ENCODE data around the gene B3GAT1.

B3GAT1 gene

GRCh38 chr11:134392953-134393615, 19.0 kb downstream of the B3GAT1 start:
- no peak for DNase-seq (ENCODE audit: low read depth in 2 of 2, low spot score in 1 of 2)

GRCh38 chr11:134391656-134392055, 20.4 kb downstream of the B3GAT1 start:
- no peak for DNase-seq (ENCODE audit: low read depth in 2 of 2, low spot score in 1 of 2)

- no peak for DNase-seq (ENCODE audit: low read depth in 2 of 2, low spot score in 1 of 2)
Observed at GRCh38 chr11:134390706-134391569, 21.1 kb downstream of the B3GAT1 start.

GRCh38 chr11:134389464-134390180, 22.4 kb downstream of the B3GAT1 start:
- DNase-seq (ENCODE audit: low read depth in 2 of 2, low spot score in 1 of 2): no peak

- DNase-seq (ENCODE audit: low read depth in 2 of 2, low spot score in 1 of 2): no peak
Observed at GRCh38 chr11:134388590-134388989, 23.5 kb downstream of the B3GAT1 start.

GRCh38 chr11:134387501-134387900, 24.5 kb downstream of the B3GAT1 start:
- no peak for DNase-seq (ENCODE audit: low read depth in 2 of 2, low spot score in 1 of 2)

GRCh38 chr11:134386945-134387344, 25.1 kb downstream of the B3GAT1 start:
- DNase-seq (ENCODE audit: low read depth in 2 of 2, low spot score in 1 of 2): no peak

GRCh38 chr11:134385774-134386565, 26.1 kb downstream of the B3GAT1 start:
- no peak for DNase-seq (ENCODE audit: low read depth in 2 of 2, low spot score in 1 of 2)

- DNase-seq (ENCODE audit: low read depth in 2 of 2, low spot score in 1 of 2): no peak
Observed at GRCh38 chr11:134385171-134385570, 26.9 kb downstream of the B3GAT1 start.

- DNase-seq (ENCODE audit: low read depth in 2 of 2, low spot score in 1 of 2): no peak
Observed at GRCh38 chr11:134384406-134384805, 27.6 kb downstream of the B3GAT1 start.

GRCh38 chr11:134383576-134384221, 28.3 kb downstream of the B3GAT1 start:
- no peak for DNase-seq (ENCODE audit: low read depth in 2 of 2, low spot score in 1 of 2)

GRCh38 chr11:134382830-134383229, 29.2 kb downstream of the B3GAT1 start:
- no peak for DNase-seq (ENCODE audit: low read depth in 2 of 2, low spot score in 1 of 2)

- DNase-seq (ENCODE audit: low read depth in 2 of 2, low spot score in 1 of 2): no peak
Observed at GRCh38 chr11:134382257-134382656, 29.8 kb downstream of the B3GAT1 start.

- no peak for DNase-seq (ENCODE audit: low read depth in 2 of 2, low spot score in 1 of 2)
Observed at GRCh38 chr11:134380785-134381184, 31.3 kb downstream of the B3GAT1 start.

- no peak for DNase-seq (ENCODE audit: low read depth in 2 of 2, low spot score in 1 of 2)
Observed at GRCh38 chr11:134380229-134380628, 31.8 kb downstream of the B3GAT1 start.

GRCh38 chr11:134379241-134379640, 32.8 kb downstream of the B3GAT1 start:
- no peak for DNase-seq (ENCODE audit: low read depth in 2 of 2, low spot score in 1 of 2)

GRCh38 chr11:134377876-134378275, 34.2 kb downstream of the B3GAT1 start:
- DNase-seq (ENCODE audit: low read depth in 2 of 2, low spot score in 1 of 2): no peak

- no peak for DNase-seq (ENCODE audit: low read depth in 2 of 2, low spot score in 1 of 2)
Observed at GRCh38 chr11:134376150-134376921, 35.7 kb downstream of the B3GAT1 start.

GRCh38 chr11:134374891-134375550, 37.0 kb downstream of the B3GAT1 start:
- no peak for DNase-seq (ENCODE audit: low read depth in 2 of 2, low spot score in 1 of 2)
